GM21723 (cell line): ENCODE measurements around the gene C10orf95.

ENCODE experiments used
- ATAC-seq: cut with Tn5 transposase; IDR thresholded peaks from one replicate; pipeline ENCODE4 v1.9.1; 2021; ENCODE audit warnings: mild to moderate bottlenecking, moderate library complexity; ENCODE audit not compliant: unreplicated experiment

The C10orf95 gene

GRCh38 chr10:102419269-102420180 is 31.8 kb downstream of the C10orf95 start:
- no peak for ATAC-seq

- no peak for ATAC-seq
These were observed 32.6 kb downstream of the C10orf95 start, which contains the start of gene PSD for GRCh38 chr10:102418622-102419268. Gene PSD (minus strand): TSS chr10:102418785. CDS start chr10:102417038, 1,747 bp downstream.

GRCh38 chr10:102416695-102417094 is 34.6 kb downstream of the C10orf95 start:
- ATAC-seq: no peak

GRCh38 chr10:102416283-102416682 is 35.1 kb downstream of the C10orf95 start:
- no peak for ATAC-seq

GRCh38 chr10:102414749-102415148 is 36.6 kb downstream of the C10orf95 start:
- ATAC-seq: no peak

- no peak for ATAC-seq
These were observed 37.4 kb downstream of the C10orf95 start for GRCh38 chr10:102413806-102414561.

GRCh38 chr10:102413053-102413705 is 38.2 kb downstream of the C10orf95 start:
- ATAC-seq: no peak

GRCh38 chr10:102412293-102412692 is 39.0 kb downstream of the C10orf95 start:
- ATAC-seq: no peak

GRCh38 chr10:102411341-102412255 is 39.7 kb downstream of the C10orf95 start:
- no peak for ATAC-seq

GRCh38 chr10:102410429-102411073 is 40.8 kb downstream of the C10orf95 start:
- ATAC-seq: no peak

GRCh38 chr10:102409604-102410428 is 41.5 kb downstream of the C10orf95 start:
- ATAC-seq: no peak

- no peak for ATAC-seq
These were observed 42.4 kb downstream of the C10orf95 start for GRCh38 chr10:102408728-102409603.

- no peak for ATAC-seq
These were observed 43.1 kb downstream of the C10orf95 start for GRCh38 chr10:102408131-102408727.

- ATAC-seq: no peak
These were observed 43.8 kb downstream of the C10orf95 start for GRCh38 chr10:102407425-102408130.

GRCh38 chr10:102406815-102407214 is 44.5 kb downstream of the C10orf95 start:
- ATAC-seq: no peak

- no peak for ATAC-seq
These were observed 45.7 kb downstream of the C10orf95 start for GRCh38 chr10:102405632-102406031.
